ENCODE data around the gene MEAK7.

GRCh38 chr16:84481051-84481735 is 23.3 kb downstream of the MEAK7 start:
- TF ChIP-seq POLR2A (IDR thresholded peaks at IDR 0.05; ENCODE audit: low read length), result no peak
- no peak for TF ChIP-seq GATA1 (IDR thresholded peaks at IDR 0.05; ENCODE audit: low read depth, low read length)
